ENCODE data around the gene CCDC106.

DNA sequence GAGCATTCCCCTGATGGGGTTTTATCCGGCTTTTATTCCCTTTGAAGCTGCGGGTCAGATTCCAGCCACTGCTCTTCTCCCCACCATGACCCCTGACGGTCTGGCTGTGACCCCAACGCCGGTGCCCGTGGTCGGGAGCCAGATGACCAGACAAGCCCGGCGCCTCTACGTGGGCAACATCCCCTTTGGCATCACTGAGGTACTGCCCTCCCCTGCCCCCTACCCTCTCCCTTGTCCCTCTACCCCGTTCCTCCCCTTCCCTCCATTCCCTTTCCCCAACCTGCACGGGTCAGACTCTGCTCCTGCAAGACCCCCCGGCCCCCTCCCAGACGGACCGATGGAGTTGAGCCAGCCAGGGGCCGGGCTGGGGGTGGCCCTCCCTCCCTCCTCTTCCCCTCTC lies 13.0 kb downstream of the CCDC106 start:
- TF ChIP-seq, protein P1, sequence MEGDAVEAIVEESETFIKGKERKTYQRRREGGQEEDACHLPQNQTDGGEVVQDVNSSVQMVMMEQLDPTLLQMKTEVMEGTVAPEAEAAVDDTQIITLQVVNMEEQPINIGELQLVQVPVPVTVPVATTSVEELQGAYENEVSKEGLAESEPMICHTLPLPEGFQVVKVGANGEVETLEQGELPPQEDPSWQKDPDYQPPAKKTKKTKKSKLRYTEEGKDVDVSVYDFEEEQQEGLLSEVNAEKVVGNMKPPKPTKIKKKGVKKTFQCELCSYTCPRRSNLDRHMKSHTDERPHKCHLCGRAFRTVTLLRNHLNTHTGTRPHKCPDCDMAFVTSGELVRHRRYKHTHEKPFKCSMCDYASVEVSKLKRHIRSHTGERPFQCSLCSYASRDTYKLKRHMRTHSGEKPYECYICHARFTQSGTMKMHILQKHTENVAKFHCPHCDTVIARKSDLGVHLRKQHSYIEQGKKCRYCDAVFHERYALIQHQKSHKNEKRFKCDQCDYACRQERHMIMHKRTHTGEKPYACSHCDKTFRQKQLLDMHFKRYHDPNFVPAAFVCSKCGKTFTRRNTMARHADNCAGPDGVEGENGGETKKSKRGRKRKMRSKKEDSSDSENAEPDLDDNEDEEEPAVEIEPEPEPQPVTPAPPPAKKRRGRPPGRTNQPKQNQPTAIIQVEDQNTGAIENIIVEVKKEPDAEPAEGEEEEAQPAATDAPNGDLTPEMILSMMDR (IDR thresholded peaks at IDR 0.05): no peak
- no peak for TF ChIP-seq EP300 (IDR thresholded peaks at IDR 0.05; ENCODE audit: low read depth)

Data from transverse colon (tissue), 3 donors.